Activated CD8-positive, alpha-beta memory T cell treated with anti-CD3 and anti-CD28 coated beads for 24 hours (primary cell): Measurements from ENCODE around the gene PSME3.
"Not testable (repeated sequence)": the region's sequence is repeated elsewhere in the genome, so short reads cannot be mapped to it uniquely, and the experiment has no call there.

Source experiments
- DNase-seq: peaks from one replicate; pipeline ENCODE4 v3.0.0-alpha.2; 2020

Gene PSME3

GRCh38 chr17:42878924-42879595 lies 45.9 kb downstream of the PSME3 start:
- no peak for DNase-seq

- DNase-seq: no peak
These were observed 46.4 kb downstream of the PSME3 start for GRCh38 chr17:42879596-42879985.

- no peak for DNase-seq
These were observed 47.6 kb downstream of the PSME3 start for GRCh38 chr17:42880776-42881310.

- not testable (repeated sequence) for DNase-seq
These were observed 48.5 kb downstream of the PSME3 start for GRCh38 chr17:42881706-42882105.

- DNase-seq: no peak
These were observed 49.0 kb downstream of the PSME3 start for GRCh38 chr17:42882166-42882565.

- DNase-seq: no peak
These were observed 50.8 kb downstream of the PSME3 start for GRCh38 chr17:42883802-42884558.

- DNase-seq: not testable (repeated sequence)
These were observed 52.6 kb downstream of the PSME3 start for GRCh38 chr17:42885806-42886205.

- DNase-seq: no peak
These were observed 53.3 kb downstream of the PSME3 start for GRCh38 chr17:42886283-42887176.

GRCh38 chr17:42889809-42890208 lies 56.6 kb downstream of the PSME3 start:
- DNase-seq: no peak

GRCh38 chr17:42891539-42892152 lies 58.4 kb downstream of the PSME3 start:
- no peak for DNase-seq

GRCh38 chr17:42893359-42893758 lies 60.2 kb downstream of the PSME3 start:
- no peak for DNase-seq
